CD4-positive, alpha-beta T cell treated with Interleukin-17A for 4 hours (primary cell): ENCODE measurements around the gene SLC22A14.
A peak's percentile ranks its signal among the peaks of the same experiment; 100 is the strongest.
"Not testable (repeated sequence)": the region's sequence is repeated elsewhere in the genome, so short reads cannot be mapped to it uniquely, and the experiment has no call there.

Source experiments
- DNase-seq: peaks from one replicate; pipeline ENCODE4 v3.0.0-alpha.2; 2020; ENCODE audit warnings: mixed read lengths

The SLC22A14 gene

DNA sequence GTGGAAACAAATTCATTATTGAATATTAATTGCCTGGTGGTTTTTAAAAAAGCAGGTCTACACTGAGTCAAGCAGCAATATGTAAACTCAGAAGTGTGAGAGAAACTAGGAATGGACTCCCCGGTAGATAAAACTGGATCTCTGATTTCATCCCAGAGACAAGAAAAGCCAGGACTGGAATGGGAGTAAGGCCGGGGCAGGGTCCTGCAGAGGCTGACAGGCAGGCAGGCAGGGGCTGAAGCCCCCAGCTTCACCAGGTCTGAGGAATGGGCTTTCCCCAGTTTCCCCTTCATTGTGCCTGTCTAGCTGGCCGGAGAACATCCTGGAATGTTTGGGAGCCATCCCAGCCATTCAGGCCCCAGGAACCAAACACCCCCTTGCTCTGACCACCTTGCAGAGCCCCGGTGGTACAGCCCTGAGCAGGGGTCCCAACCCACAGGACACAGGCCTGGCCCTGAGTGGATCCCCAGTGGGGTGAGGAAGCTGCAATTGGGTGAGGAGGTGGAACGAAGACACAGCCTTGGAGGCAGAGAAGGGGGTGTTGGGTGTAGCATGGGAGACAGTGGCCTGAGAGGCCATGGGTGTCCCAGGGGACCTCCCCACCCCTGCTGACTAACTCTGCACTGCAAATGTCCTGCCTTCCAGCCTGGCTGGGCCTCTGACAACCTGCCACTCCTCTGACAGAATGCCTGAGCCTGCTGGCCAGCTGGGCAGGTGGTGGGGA is 32.8 kb downstream of the SLC22A14 start:
- DNase-seq: no peak

DNA sequence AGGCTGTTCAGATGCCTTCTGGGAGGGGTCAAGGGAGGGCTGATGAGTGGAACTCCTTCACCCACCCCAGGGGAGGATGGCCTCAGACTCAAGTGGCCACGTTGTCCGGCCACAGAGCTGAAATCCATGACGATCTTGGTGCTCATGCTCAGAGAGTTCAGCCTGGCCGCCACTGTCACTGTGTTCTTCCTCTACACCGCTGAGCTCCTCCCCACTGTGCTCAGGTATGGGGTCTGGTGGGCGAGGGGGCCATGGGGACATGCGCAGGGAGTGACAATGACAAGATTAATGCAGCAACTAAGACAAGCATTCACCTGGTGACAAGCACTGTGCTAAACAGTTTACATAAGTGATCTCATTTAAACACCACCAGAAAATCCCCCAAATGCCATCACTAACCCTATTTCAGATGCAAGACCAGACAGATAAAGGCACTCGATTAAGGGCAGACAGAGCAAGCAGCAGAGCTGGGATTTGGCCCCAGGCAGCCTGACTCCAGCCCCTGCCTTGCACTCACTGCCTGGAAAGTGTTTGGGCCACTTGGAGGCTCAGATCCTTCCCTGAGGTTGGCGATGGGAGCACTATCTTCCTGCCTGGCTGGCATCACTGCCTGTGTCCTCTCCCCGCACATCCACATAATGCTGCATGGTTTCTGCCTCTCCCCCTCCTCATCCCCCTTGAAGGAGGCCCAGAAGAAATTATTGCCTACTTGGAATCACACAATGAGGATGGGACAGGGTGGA is 33.6 kb downstream of the SLC22A14 start:
- DNase-seq: no peak

DNA sequence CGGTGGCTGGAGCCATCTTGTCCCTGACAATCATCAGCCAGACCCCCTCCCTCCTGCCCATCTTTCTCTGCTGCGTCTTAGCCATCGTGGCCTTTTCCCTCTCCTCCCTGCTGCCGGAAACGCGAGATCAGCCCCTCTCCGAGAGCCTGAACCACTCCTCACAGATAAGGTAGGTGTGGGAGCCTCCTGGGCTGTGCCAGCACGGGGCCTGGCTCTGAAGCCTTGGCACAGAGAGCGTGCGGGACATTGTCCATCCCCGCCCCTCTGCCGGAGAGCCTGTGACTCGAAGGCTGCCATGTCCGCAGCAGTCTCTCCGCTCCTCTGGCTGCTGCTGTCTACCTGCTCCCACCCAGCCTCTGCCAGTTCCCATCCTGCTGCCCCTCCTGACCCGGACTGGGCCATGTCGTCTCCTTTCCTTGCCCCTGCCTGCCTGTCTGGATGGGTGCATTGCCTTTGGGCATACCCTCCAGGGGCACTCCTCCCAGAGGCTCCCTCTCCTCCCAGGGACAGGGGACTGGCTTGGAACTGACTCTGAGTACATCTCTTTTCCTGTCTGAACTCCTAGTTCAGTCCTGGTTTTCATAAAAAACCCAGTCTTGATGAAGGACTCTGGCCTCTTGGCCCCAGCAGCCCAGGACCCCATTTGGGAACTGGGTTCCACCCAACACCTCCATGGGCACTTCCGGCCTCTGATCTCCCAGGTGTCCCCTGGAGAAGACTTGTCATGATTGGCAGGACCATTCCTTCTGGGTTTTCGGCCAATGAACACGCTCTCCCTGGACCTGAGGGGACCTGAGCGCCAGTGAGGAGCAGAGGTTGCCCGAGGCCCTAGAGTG is 34.5 kb downstream of the SLC22A14 start:
- no peak for DNase-seq

DNA sequence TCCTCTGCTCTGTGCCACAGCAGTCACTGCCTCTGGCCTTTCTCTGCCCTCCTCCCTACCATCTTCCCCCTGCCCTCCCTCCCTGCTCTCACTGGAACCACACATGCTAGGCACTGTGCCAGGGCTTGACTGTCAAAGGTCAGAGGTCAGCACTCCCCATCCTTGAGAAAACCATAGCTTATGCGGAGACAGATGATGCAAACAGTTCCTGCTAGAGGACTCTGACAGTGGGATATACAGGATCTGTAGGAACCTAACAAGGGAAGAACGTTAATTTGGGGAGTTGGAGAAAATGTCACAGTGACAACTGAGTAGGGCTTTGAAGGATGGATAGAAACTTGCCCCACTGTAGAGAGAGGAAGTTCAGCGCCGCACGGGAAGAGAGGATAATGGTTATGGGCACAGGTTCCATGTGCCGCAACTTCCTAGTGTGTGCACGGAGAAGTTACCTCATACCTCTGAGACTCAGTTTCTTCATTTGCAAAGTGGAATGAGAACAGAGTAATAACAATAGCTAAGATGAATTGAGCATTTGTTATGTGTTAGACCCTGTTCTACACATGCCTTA is 35.2 kb downstream of the SLC22A14 start:
- DNase-seq: no peak

DNA sequence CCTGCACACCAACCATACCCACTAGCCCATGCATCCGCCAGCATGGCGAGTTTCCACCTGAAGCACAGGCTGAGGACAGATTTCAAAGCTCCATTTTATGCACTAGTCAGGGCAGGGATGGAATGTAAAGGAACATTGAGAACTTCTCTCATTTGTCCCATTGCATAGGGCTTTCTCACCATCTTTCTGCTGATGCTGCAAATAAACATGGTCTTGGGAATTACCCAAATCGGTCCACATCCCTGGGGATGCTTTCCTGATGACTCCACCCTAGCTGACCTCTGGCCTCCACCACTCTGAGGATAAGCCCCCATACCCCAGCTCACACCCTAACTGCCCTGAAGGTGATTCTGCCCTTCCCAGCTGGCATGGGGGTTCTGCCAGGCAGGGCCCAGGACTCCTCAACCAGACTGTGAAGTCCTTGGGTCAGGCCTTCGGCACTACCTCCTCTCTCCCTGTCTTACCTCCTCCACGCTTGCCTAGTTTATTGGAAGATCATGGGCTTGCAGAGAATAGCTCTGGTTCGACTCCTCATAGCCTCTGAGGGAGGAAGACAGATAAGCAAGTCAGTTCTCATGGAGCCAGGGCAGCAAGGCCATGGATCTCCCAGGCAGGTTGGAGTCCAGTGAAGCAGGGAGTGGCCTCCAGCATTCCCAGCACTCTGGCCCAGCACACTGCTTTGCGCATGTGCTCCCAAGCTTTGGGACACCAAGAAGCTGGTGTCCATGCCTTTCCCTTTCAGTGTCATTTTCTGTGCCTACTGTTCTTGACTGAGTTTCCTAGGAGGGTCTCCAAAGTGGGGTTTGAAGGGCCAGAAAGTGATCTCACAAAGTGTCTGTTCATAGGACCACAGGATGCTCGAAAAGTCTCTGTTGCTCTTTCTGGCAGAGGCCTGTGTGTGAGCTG is 36.9 kb downstream of the SLC22A14 start:
- DNase-seq: no peak

DNA sequence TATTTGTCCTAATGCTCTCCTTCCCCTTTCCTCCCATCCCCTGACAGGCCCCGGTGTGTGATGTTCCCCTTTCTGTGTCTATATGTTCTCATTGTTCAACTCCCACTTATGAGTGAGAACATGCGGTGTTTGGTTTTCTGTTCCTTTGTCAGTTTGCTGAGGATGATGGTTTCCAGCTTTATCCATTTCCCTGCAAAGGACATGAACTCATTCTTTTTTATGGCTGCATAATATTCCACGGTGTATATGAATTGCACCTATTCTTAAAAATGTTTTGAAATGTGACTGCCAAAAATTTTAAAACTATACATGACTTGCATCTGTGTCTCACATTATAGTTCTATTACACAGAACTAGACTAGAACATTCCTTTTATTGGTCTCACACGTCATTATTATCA is 38.5 kb downstream of the SLC22A14 start:
- not testable (repeated sequence) for DNase-seq

DNA sequence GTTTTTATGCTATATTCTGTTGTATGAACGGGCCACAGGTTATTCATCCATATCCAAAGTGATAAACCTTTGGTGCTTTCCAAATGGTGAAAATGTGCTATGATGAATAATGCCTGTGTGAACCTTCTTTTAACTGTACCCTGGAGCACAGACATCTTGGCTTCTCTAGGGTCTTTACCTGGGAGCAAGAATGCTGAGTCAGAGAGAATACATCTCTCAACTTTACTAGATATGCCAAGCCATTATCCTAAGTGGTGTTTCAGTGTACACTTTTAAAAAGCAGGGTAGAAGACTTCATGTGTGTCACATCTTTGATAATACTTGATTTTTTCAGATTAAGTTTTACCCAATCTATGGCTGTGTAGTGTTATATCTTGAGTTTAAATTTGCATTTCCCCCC is 41.0 kb downstream of the SLC22A14 start:
- no peak for DNase-seq

DNA sequence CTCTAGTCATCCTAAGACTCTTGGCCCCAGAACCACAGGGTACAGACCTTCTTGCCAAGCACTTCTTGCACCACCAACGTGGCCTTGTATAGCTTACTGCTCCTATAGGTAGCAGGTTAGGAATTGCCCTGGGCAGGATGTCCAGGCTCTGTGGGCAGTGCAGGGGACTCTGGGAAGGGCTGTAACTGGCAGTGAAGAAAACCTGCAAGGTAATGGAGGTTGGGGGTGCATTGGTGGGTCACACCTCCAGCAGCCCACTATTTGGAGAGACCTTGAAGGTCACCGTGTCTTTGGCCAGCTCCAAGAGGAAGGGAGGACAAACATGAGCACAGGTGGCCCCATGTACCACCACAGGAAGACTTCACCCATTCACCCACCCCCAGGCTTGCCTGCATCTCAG is 43.2 kb downstream of the SLC22A14 start:
- no peak for DNase-seq

DNA sequence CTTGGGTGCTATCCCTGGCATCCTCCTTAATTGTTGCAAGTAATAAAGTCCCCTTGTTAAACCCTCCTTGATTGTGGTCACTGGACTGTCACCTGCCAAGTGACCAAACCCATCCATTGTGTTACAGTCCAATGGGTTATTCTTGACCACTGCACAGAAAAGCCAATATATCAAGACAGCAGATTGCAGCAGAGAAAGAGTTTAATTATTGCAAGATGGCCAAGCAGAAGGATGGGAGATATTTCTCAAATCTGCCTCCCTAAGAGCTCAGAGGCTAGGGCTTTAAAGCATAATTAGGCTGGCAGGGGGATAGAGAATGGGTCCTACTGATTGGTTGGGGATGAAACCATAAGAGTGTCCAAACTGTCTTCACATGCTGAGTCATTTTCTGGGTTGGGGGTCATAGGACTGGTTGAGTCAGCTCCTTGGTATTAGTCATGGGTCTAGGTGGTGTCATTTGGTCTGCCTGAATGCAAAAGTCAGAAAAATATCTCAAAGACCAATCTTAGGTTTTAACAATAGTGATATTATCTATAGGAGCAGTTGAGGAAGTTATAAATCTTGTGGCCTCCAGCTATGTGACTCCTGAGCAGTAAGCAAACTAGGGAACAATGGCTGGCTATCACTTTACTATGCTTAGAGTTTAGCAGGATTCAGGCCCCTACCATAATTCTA is 45.4 kb downstream of the SLC22A14 start:
- no peak for DNase-seq

DNA sequence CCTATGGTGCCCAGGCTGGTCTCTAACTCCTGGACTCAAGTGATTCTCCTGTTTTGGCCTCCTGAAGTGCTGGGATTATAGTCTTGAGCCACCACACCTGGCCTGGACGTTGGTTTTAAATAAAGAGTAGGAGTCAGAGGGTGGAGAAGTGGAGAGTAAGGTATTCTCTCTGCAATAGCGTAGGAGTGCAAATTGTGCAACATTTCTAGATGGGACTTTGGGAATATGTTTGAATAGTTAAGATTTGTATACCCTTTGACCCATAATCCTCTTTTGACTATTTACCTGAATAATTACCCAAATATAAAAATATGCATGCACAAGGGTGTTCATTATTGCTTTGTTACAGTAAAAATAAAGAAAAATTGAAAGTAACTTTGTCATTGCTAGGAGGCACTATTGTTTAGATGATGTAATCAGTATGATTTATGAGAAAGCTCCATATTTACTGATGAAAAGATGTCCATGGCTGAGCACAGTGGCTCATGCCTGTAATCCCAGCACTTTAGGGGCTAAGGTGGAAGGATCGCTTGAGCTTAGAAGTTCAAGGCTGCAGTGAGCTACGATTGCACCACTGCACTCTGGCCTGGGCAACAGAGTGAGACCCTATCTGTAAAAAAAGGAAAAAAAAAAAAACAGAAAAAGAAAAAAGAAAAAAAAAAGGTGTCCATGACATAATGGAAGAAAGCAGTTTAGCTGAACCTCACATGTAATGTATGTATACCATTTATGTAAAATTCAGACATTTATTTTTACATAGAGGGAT is 49.3 kb downstream of the SLC22A14 start:
- no peak for DNase-seq

DNA sequence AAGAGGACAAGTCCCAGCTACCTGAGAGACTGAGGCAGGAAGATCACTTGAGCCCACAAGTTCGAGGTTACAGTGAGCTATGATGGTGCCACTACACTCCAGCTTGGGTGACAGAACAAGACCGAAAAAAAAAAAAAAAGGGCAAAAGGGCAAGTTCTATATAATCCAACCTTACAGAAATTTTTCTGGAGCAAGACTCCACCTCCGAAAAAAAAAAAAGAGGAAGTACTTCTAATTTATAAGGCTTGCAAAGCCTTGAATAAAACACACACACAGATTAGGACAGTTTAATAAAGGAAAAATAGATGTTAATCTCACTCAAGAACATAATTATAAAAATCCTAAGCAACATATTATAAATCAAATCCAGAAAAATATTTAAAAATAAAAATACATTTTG is 50.1 kb downstream of the SLC22A14 start:
- DNase-seq: no peak

DNA sequence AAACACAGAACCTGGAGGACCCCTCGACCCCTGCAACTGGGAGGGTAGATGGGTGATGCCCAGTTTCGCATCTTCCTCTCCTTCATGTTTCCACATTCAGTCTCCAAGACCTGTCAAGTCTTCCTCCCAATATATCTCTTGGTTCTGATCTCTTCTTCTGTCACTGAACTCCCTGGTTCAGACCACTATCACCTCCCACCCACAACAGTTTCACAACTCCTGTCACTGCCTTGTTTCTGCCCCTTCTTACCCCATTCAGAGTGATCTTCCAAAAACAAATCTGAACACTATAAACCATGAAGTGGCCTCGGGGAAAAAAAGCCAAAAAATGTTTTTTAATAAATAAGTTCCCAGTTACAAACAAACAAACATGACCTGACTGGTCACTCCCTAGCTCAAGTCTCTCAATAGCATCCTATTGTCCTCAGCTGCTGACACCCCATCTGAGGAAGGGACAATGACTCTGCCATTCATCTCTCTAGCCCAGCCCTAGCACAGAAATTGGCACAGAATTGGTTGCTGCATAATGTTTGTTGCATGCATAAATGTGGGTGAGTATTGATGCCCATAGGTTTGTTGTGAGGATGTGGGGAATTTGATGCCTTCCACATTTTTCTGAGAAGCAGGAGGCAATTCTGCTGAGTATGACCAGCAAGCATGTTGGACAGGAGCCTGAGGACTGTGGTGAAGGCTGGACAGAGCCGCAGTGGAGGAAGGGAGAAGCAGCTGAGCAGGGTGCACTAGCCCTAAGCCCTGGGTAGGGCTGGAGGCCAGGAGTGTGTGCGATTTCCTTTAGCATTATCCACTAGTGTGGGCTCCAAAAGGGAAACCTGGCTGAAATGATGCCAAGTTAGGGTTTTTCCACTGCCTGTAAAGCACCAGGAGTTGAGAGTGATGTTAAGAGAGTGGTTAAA is 52.3 kb downstream of the SLC22A14 start:
- no peak for DNase-seq

DNA sequence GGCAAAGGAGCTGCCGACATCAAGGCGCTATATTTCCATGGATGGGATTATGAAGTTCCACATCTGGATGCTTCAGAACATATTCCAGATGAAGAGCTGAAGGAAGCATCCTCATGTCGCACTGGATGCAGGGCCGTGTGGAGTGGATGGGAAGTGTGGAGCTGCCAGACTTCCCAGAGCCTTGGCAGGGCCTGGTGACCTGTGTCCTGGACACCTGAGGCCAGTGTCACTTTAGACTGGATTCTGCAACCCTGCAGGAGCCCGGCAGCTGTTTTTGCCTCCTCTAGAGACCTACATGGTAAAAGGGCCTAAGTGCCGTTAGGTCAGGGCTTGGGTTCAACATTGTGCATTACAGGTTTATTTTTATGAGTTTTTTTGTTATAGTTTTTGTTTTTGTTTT is 53.2 kb downstream of the SLC22A14 start:
- no peak for DNase-seq

DNA sequence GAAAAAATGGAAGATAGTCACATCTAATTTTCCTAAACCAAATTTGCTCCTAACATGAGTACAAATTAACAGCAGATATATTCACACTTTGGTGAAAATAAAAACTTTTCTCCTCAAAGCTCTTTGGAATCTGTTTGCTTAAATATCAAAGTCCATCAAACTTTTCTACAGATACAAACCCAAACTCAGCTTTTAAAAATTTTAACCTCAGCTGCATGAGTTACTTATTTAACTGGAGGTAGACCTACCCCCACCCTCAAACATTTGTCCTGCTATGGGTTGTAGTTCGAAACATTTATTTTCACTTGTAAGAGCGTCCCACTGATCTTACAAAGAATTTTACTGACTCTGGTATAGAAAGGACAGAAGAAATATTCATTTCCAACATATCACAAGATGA is 55.6 kb downstream of the SLC22A14 start:
- DNase-seq: no peak

DNA sequence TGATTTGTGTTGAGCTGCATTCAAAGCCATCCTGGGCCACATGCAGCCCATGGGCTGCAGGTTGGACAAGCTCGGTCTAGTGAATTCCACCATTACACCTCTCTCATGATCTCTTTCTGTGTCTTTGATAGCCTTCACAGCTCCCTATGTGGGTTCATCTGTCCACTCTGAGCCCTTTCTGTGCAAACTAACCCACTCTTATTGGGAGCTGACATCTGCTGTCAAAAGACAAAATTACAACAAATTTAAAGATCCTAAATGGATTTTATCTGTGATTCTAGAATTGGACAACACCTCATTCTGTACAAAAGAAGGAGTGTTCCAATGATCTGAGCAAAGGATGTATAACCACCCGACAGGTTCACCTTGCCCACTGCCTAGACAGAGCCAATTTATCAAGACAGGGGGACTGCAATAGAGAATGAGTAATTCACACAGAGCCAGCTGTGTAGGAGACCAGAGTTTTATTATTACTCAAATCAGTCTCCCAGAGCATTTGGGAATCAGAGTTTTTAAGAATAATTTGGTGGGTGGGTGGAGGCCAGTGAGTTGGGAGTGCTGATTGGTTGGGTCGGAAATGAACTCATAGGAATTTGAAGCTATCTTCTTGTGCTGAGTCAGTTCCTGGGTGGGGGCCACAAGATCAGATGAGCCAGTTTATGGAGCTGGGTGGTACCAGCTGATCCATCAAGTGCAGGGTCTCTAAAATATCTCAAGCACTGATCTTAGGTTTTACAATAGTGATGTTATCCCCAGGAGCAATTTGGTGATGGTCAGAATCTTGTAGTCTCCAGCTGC is 61.9 kb downstream of the SLC22A14 start:
- no peak for DNase-seq

DNA sequence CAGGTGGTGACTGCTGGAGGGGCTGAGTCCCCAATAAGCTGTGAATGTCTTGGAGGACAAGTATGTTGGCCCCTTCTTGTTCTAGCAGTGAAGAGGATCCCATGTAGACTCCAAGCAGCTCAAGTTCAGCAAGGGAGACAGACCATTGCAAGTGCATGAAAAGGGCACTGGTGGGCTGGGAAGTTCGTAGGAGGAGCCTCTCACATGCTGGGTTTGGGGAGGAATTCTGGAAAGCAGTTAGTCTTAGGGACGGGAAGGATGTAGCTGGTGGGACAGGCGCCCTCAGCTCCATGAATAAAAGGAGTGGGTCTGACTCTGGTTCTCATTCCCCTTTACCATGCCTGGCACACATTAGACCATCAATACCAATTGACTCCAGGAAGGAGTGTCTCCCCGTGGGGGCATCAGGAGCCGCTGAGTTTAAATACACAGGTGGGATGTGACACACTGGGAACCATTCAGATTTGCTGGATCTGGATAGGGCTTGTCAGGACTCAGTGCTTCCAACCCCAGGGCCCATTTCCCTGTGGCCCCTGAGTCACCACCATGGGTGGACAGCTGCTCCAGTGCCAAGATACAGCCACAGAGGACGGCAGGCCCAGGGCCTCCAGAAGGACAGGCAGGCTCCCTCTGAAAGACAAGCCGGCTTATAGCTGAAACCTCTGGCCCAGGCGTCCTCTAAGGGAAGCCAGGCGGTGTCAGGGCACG is 63.9 kb downstream of the SLC22A14 start:
- no peak for DNase-seq

DNA sequence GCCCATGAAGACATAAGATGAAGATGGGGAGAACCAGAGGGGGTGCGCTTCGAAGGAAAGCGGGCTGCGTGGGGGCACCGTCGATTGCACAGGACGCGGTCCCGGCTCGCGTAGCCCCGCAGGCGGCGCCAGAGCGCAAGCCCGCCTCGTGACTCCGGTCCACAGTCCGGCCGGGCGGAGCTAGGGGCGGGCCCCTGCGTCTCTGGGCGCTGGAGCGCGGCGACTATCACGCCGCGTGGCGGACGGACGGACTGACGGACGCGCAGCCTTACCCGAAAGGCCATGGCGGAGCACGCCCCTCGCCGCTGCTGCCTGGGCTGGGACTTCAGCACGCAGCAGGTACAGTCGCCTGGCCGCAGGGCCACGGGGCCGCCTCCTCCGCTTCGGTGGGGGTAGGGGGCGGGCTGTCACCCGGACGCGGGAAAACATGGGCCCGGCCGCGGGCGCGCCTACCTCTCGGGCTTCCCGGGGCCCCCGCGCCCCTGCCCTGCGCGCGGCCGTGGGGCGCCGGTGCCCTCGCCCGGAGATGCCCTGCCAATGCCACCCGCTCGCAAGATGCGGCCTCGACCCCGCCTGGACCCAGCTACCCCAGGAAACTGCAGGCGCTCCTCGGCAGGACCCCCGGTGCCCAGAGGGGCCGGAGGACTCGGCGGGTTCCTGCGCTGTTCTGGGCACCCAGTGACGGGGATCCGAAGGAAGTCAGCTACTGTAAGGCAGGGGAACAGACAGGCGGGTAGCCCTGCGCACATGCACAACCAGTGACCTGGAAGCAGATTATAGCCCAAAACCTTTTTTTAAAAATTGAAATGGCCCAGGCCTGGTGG is 64.7 kb downstream of the SLC22A14 start, which contains the start of gene XYLB:
Gene XYLB (plus strand): TSS at position 199 of the 824 bp plus-strand sequence. CDS start 84 bp downstream, at position 283.
- peak; percentile 82 for DNase-seq
